Activated CD8-positive, alpha-beta T cell treated with anti-CD3 and anti-CD28 coated beads, Interleukin-2, amount 10 ng/mL, durations not matched to agents 7 days and 5 days (primary cell): ENCODE measurements around the gene LILRA1. TPM values are rescaled to one million over a fixed set of nuclear protein-coding genes. Genes with fewer than 3 reads are reported as not detected.
"Not testable (repeated sequence)": the region's sequence is repeated elsewhere in the genome, so short reads cannot be mapped to it uniquely, and the experiment has no call there.

Experiments
- ATAC-seq: fragments of 150-1000 bp; cut with Tn5 transposase; one replicate; pipeline ENCODE4 v1.10.0; 2021; ENCODE audit warnings: moderate library complexity
- CTCF ChIA-PET: fragments of 350-600 bp; sonication (Branson Sonifier 250); formaldehyde crosslinking; loops from one replicate; lab custom pipeline; 2021; ENCODE audit warnings: antibody characterized with exemption; lab: Charles Lee
- POLR2A ChIA-PET: fragments of 350-600 bp; sonication (Branson Sonifier 250); formaldehyde crosslinking; loops from one replicate; lab custom pipeline; 2021; ENCODE audit warnings: antibody characterized with exemption; lab: Charles Lee
- DNase-seq: peaks from one replicate; pipeline ENCODE4 v3.0.0-alpha.2; 2020
- H3K27ac Mint-ChIP-seq: one replicate; pipeline ENCODE4 v1.8.0; 2021; ENCODE audit warnings: mild to moderate bottlenecking, mixed read lengths
- H3K27me3 Mint-ChIP-seq: one replicate; pipeline ENCODE4 v1.8.0; 2021; ENCODE audit warnings: low read depth, mixed read lengths
- H3K36me3 Mint-ChIP-seq: one replicate; pipeline ENCODE4 v1.8.0; 2021; ENCODE audit warnings: low read depth, mixed read lengths
- H3K4me1 Mint-ChIP-seq: one replicate; pipeline ENCODE4 v1.8.0; 2021; ENCODE audit warnings: low read depth, mixed read lengths
- H3K4me3 Mint-ChIP-seq: one replicate; pipeline ENCODE4 v1.8.0; 2021; ENCODE audit warnings: mild to moderate bottlenecking, mixed read lengths
- H3K9me3 Mint-ChIP-seq: one replicate; pipeline ENCODE4 v1.8.0; 2022; ENCODE audit warnings: mixed read lengths; ENCODE audit not compliant: insufficient read depth
- total RNA-seq, 2 experiments: library from RNA; stranded (reverse); gene quantifications; one replicate each; pipeline ENCODE4 v1.2.3, GENCODE V29; 2021

LILRA1 gene
- total RNA-seq, 2 experiments from 2014 or later = not detected

DNA sequence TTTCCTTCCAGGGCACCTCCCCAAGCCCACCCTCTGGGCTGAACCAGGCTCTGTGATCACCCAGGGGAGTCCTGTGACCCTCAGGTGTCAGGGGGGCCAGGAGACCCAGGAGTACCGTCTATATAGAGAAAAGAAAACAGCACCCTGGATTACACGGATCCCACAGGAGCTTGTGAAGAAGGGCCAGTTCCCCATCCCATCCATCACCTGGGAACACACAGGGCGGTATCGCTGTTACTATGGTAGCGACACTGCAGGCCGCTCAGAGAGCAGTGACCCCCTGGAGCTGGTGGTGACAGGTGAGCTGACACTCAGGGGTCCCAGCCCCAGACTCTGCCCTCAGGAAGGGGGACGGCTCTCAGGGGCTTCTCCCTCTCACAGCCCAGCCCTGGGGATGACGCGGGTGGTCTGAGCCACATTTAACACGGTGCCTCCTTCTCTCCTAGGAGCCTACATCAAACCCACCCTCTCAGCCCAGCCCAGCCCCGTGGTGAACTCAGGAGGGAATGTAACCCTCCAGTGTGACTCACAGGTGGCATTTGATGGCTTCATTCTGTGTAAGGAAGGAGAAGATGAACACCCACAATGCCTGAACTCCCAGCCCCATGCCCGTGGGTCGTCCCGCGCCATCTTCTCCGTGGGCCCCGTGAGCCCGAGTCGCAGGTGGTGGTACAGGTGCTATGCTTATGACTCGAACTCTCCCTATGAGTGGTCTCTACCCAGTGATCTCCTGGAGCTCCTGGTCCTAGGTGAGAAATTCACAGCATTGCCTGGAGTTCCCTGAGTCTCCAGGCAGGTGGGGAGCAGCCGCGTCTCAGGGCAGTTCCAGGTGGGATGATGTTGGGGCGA lies 38.3 kb downstream of the LILRA1 start:
- H3K4me1 Mint-ChIP-seq, CTCF ChIA-PET, H3K27ac Mint-ChIP-seq, H3K9me3 Mint-ChIP-seq, POLR2A ChIA-PET, ATAC-seq, H3K36me3 Mint-ChIP-seq, H3K4me3 Mint-ChIP-seq, DNase-seq: not testable (repeated sequence)
- H3K27me3 Mint-ChIP-seq = peaks cover 11% of the 10 kb centered on the region

DNA sequence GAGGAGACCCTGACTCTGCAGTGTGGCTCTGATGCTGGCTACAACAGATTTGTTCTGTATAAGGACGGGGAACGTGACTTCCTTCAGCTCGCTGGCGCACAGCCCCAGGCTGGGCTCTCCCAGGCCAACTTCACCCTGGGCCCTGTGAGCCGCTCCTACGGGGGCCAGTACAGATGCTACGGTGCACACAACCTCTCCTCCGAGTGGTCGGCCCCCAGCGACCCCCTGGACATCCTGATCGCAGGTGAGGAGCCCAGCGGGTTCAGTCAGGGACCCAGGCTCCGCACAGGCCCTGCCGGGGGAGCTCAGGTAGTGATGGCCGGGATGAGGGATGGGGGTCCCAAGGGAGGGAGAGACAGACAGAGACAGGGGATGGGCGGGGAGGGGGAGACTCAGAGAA lies 39.1 kb downstream of the LILRA1 start:
- POLR2A ChIA-PET, H3K36me3 Mint-ChIP-seq, H3K4me1 Mint-ChIP-seq, ATAC-seq, CTCF ChIA-PET, H3K9me3 Mint-ChIP-seq, H3K4me3 Mint-ChIP-seq, H3K27ac Mint-ChIP-seq, DNase-seq: not testable (repeated sequence)
- H3K27me3 Mint-ChIP-seq = peaks cover 11% of the 10 kb centered on the region

DNA sequence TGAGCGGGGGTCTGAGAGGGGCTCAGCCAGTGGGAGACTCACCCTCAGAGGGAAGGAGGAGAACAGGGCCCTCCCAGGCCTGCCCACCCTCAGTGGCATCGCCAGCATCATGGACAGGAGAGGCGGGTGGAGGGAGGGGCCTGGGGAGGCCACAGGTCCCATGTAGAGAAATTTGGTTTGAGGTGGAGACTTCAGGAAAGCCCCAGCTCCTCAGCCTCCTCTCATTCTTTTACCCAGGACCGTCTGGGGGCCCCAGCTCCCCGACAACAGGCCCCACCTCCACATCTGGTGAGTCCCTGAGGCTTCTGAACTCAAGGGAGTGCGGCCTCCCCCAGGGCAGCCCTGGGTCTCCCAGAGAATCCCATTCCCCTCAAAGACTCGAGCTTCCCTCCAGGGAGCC lies 40.0 kb downstream of the LILRA1 start:
- POLR2A ChIA-PET = no interaction called here
- Mint-ChIP-seq H3K4me3 (no peak overlapping the region), H3K9me3 (no peaks in the 10 kb centered on the region), H3K36me3 (no peaks in the 10 kb centered on the region), H3K27ac (no peak overlapping the region), H3K27me3 (peaks cover 10% of the 10 kb centered on the region), H3K4me1 (peaks cover 2% of the 10 kb centered on the region)
- CTCF ChIA-PET = no interaction called here
- ATAC-seq = no peak
- no peak for DNase-seq

DNA sequence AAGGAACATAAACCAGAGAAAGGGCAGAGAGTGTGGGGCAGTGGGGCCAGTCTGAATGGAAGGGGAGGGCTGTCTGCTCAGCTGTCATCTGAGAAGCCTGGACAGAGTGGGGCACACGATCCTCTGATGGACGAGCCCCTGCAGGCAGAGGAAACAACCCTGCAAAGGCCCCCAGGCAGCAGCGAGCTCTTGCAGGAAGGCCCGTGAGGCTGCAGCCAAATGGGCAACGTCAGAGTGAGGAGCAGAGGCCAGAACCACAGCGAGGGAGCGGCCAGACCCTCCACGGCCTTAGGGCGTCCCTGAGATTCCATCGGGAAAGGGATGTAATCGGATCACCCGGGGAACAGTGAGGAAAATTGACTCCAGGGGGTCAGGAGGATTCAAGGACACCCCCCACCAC lies 42.6 kb downstream of the LILRA1 start:
- H3K4me3 Mint-ChIP-seq, H3K9me3 Mint-ChIP-seq, ATAC-seq, H3K27ac Mint-ChIP-seq, H3K4me1 Mint-ChIP-seq, H3K27me3 Mint-ChIP-seq, H3K36me3 Mint-ChIP-seq, CTCF ChIA-PET, POLR2A ChIA-PET, DNase-seq: not testable (repeated sequence)

DNA sequence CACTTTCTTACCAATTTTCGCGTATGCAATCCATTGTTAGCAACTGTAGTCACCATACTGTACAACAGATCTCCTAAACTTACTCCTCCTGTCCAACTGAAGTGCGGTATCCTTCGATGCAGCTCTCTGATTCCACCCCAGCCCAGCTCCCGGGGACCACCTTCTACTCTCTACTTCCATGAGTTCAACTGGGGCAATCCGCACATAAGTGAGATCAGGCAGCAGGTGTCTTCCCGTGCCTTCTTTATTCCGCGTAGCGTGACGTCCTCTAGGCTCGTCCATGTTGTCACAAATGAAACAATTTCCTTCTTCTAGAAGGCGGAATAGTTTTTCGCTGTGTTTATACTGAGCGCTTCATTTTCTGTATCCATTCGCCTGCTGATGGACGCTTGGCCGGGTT lies 45.3 kb downstream of the LILRA1 start:
- Mint-ChIP-seq H3K36me3 (no peaks in the 10 kb centered on the region), H3K27me3 (peaks cover 15% of the 10 kb centered on the region), H3K4me1 (no peaks in the 10 kb centered on the region), H3K27ac (no peak overlapping the region), H3K4me3 (no peak overlapping the region), H3K9me3 (no peaks in the 10 kb centered on the region)
- ChIA-PET POLR2A (no interaction called here), CTCF (no interaction called here)
- DNase-seq (no peak), ATAC-seq (no peak)

DNA sequence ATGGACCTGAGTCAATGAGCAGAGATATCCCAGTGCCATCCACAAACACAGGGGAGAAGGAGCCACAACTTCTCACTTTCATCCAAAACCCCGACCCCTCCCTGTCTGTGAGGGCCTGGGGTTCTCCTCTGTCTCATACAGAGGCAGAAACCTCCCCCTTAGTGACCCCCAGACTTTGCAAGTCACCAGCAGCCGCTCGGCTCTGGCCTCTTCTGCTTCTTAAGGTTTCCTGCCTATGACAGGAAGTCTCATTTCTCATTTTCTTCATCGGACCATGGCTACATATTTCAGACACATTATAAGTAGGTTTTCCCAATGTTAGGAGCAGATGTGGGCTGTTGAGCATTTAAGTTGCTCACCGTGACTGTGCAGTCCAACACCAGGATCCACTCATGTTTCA lies 49.5 kb downstream of the LILRA1 start:
- peaks cover 15% of the 10 kb centered on the region for H3K27me3 Mint-ChIP-seq
- ATAC-seq, H3K4me1 Mint-ChIP-seq, DNase-seq, H3K36me3 Mint-ChIP-seq, POLR2A ChIA-PET, H3K9me3 Mint-ChIP-seq, H3K27ac Mint-ChIP-seq, H3K4me3 Mint-ChIP-seq, CTCF ChIA-PET: not testable (repeated sequence)

DNA sequence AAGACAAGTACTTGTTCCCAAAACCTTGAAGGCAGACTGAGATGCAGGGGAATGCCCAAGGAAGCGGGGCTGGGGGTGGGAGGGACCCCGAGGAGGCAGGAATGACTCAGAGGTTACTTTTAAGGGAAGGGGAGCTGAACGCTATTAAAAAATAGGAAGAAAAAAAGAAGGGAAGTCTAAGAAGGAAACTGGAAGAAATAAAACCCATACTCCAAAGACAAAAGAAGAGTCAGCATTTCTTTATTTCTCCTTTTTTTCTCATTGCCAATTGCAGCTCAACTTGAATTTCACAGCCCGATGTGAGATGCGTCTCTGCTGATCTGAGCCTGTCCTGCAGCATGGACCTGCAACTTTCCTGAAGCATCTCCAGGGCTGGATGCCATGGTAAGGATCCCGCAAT lies 50.2 kb downstream of the LILRA1 start:
- H3K27ac Mint-ChIP-seq, H3K36me3 Mint-ChIP-seq, H3K4me3 Mint-ChIP-seq, ATAC-seq, DNase-seq, H3K4me1 Mint-ChIP-seq, CTCF ChIA-PET, H3K9me3 Mint-ChIP-seq, POLR2A ChIA-PET: not testable (repeated sequence)
- H3K27me3 Mint-ChIP-seq = peaks cover 19% of the 10 kb centered on the region

DNA sequence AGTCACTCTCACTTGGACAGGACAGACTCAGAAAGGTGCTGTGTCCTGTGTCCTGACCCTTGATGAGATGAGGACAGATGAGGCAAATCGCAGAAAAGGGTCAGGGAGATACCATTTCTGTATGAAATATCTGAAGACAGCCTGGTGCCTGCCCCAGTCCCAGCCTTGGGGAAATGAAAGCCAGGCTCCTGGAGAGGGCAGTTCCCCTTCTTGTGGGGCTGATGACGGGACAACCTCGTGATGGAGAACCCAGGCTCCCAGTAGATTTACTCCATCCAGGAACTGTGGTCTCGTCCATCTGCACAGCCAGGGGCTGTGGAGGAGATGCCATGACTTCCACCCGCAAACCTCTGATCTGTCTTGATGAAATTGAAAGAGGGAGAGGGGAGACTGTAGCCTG lies 50.6 kb downstream of the LILRA1 start:
- ChIA-PET CTCF (no interaction called here), POLR2A (no interaction called here)
- Mint-ChIP-seq H3K27ac (no peak overlapping the region), H3K9me3 (no peaks in the 10 kb centered on the region), H3K4me3 (no peak overlapping the region), H3K27me3 (peaks cover 19% of the 10 kb centered on the region), H3K36me3 (no peaks in the 10 kb centered on the region), H3K4me1 (no peaks in the 10 kb centered on the region)
- no peak for ATAC-seq
- no peak for DNase-seq

DNA sequence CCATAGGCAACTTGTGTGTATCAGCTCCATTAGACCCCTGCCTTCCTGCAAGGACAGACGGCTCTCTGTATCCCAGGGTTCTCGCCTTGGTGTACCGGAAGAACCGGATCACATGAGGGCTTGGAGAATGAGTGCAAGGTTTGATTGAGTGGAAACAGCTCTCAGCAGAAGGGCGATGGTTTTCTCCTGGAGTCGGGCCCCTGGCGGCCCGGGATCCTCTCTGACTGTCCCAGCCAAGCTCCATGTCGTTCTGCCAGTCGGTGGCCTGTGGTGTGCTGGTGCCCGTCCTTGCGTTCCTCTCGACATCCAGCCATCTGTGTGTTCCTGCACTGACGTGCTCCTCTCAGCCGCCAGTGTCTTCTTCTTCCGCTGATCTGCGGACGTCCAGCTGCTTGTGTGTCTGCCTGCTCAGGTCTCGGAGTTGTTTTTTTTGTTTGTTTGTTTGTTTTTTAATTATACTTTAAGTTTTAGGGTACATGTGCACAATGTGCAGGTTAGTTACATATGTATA lies 53.0 kb downstream of the LILRA1 start:
- ChIA-PET POLR2A (no interaction called here), CTCF (no interaction called here)
- DNase-seq (no peak), ATAC-seq (no peak)
- Mint-ChIP-seq H3K4me3 (no peak overlapping the region), H3K36me3 (no peaks in the 10 kb centered on the region), H3K9me3 (no peaks in the 10 kb centered on the region), H3K27me3 (peaks cover 13% of the 10 kb centered on the region), H3K27ac (no peak overlapping the region), H3K4me1 (no peaks in the 10 kb centered on the region)

DNA sequence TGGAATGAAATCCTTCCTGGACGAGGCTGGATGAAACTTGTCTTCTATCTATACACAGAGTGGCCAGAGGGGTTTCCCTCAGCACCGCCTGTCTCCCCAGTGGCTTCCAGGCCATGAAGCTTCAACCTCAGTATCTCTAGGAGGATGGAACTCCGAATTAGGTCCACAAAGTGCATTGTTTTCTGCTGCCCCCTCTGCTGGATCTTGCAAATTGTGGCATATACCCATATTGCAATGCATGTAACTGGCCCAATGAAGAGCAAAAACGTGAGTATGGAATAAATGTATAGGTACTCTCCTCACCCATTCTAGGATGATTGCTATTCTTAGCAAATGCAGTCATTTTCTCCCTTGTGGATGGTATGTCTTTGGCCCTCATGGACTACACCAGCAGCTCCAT lies 54.7 kb downstream of the LILRA1 start:
- POLR2A ChIA-PET = no interaction called here
- no peak overlapping the region for H3K4me3 Mint-ChIP-seq
- ATAC-seq (no peak), DNase-seq (no peak)
- H3K36me3 Mint-ChIP-seq = no peaks in the 10 kb centered on the region
- no peak overlapping the region for H3K27ac Mint-ChIP-seq
- peaks cover 6% of the 10 kb centered on the region for H3K27me3 Mint-ChIP-seq
- no peaks in the 10 kb centered on the region for H3K9me3 Mint-ChIP-seq
- CTCF ChIA-PET = interaction anchor here (0.8 to 1.7 kb wide), 2 partner anchors 26 to 169 kb away, joined by 3 to 6 read pairs; no protein-coding TSS in a partner anchor
- no peaks in the 10 kb centered on the region for H3K4me1 Mint-ChIP-seq

DNA sequence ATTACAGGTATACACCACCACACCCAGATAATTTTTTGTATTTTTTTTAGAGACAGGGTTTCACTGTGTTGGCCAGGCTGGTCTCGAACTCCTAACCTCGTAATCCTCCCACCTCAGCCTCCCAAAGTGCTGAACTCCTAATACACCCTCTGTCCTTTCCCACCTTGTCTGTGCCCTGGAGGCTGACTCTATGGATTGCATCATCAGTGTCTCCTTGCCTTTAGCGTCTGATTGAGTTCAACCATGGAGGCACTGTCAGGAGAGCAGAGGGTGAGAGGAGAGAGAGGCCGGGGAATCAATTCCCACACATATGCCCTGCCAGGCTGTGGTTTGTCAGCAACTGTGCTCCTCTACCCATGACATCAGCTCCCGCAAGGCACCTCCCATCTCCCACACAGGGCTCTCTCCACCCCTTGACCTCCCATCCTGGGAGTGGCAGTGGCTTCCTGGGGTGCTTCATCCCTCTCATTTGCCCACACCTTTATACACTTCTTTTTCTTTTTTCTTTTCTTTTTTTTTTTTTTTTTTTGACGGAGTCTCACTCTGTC lies 56.8 kb downstream of the LILRA1 start:
- no peak for ATAC-seq
- Mint-ChIP-seq H3K4me1 (no peaks in the 10 kb centered on the region), H3K36me3 (no peaks in the 10 kb centered on the region)

More for the DNA sequence above, 56.8 kb downstream of the LILRA1 start:
- Mint-ChIP-seq H3K4me3 (no peak overlapping the region), H3K27me3 (peaks cover 6% of the 10 kb centered on the region), H3K27ac (no peak overlapping the region), H3K9me3 (no peaks in the 10 kb centered on the region)
- ChIA-PET POLR2A (no interaction called here), CTCF (no interaction called here)
- DNase-seq = no peak
